Endothelial cell of umbilical vein (primary cell): Measurements from ENCODE around the gene ITGA6.

Experiments
- CTCF ChIP-seq, 2 donors: IDR thresholded peaks; 1 replicate in 1 of 2; 2 replicates in 1 of 2; pipeline ENCODE4 v1.5.1; 2011; ENCODE audit warnings: low read length in 2 of 2, mild to moderate bottlenecking in 2 of 2, moderate library complexity in 2 of 2, control low read depth in 1 of 2, inconsistent platforms in 1 of 2, low read depth in 1 of 2; ENCODE audit not compliant: insufficient read depth in 1 of 2; ENCODE audit errors: extremely low read depth in 1 of 2
- EZH2 ChIP-seq: IDR thresholded peaks from 2 replicates; pipeline ENCODE4 v1.6.1; 2012; ENCODE audit warnings: borderline replicate concordance, low read depth, mild to moderate bottlenecking, moderate library complexity, low read length, inconsistent platforms; ENCODE audit not compliant: severe bottlenecking
- MAX ChIP-seq: IDR thresholded peaks from 2 replicates; pipeline ENCODE4 v1.6.1; 2011; ENCODE audit not compliant: insufficient read depth, insufficient read length
- POLR2A ChIP-seq: IDR thresholded peaks from 2 replicates; pipeline ENCODE4 v1.6.1; 2012; ENCODE audit warnings: low read depth, mild to moderate bottlenecking, control low read depth, low read length
- POLR2AphosphoS5 ChIP-seq: IDR thresholded peaks from 2 replicates; pipeline ENCODE4 v1.6.1; 2012; ENCODE audit warnings: low read depth, mild to moderate bottlenecking, control low read depth, low read length, moderate library complexity; ENCODE audit not compliant: insufficient read depth

- TF ChIP-seq CTCF (IDR thresholded peaks at IDR 0.05; ENCODE audit: extremely low read depth in 1 of 2, insufficient read depth in 1 of 2, low read depth in 1 of 2, low read length in 2 of 2): no peak
- TF ChIP-seq EZH2: no peak
- TF ChIP-seq POLR2A: no peak
- TF ChIP-seq POLR2AphosphoS5: no peak
- no peak for TF ChIP-seq MAX
Observed at GRCh38 chr2:172408143-172408766, 19.1 kb upstream of the ITGA6 start.
